ENCODE measurements around the gene MMP17. TPM values are rescaled to one million over a fixed set of nuclear protein-coding genes. Genes with fewer than 3 reads are reported as not detected.
A peak's percentile ranks its signal among the peaks of the same experiment; 100 is the strongest.

MMP17 gene
- total RNA-seq, 1 experiment from 2014 or later = 30.2 TPM

DNA sequence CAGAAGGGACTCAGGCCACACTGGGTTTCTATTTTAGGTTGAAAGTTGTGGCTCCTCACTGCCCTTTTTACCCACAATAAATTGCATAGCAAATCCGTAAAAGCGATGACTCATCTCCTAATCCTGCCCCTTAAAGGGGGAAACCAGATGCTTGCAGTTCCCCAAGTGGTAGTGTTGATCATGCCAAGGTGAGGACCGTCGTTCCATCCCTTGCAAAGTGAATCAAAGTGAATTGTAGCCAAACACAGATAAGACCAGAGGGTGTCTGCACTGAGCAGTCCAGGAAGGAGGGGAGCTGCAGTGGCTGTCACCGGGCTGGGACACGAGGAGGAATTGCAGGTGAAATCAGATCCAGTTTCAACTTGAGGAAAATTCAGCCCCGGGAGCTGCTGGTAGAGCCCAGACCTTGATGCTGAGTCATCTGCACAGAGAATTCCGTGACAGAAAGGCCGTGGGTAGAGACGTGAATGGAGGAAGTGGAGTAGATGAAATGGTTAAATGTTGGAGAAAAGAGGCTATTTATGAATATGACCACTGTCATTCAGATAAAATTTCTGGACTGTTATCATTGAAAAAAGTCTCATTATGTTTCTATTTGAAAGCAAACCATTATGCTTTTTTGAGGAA lies 44.2 kb upstream of the MMP17 start:
- H3K4me3 ChIP-seq (ENCODE audit: low read length) = peak overlapping the region; percentile 33
- peak overlapping the region; percentile 78 for H3K27ac ChIP-seq (ENCODE audit: low read length)
- ChIA-PET POLR2A (ENCODE audit: unreplicated experiment) (no interaction called here), CTCF (interaction anchor here (0.6 kb wide), 1 partner anchor 72 kb away, joined by 5 read pairs; no protein-coding TSS in a partner anchor)
- H3K9me3 ChIP-seq (ENCODE audit: low read length) = no peaks in the 10 kb centered on the region
- H3K27me3 ChIP-seq (ENCODE audit: low read length) = no peaks in the 10 kb centered on the region
- H3K79me2 ChIP-seq (ENCODE audit: low read length) = no peaks in the 10 kb centered on the region
- H2AFZ ChIP-seq (ENCODE audit: low read length) = peak overlapping the region; percentile 22; the same call in 1 of the 2 replicates
- peaks cover 4% of the 10 kb centered on the region for H3F3A ChIP-seq (ENCODE audit: low read length, unreplicated experiment)
- TF ChIP-seq EZH2phosphoT487 (IDR thresholded peaks at IDR 0.05; ENCODE audit: borderline replicate concordance, low read length) = no peak
- BruUV-seq (replicated peaks) = TSS peak; percentile 15
- peak; percentile 86 for ATAC-seq
- peak overlapping the region; percentile 63 for H3K4me2 ChIP-seq (ENCODE audit: low read length)
- no peaks in the 10 kb centered on the region for H3K9me2 ChIP-seq (replicated peaks; ENCODE audit: low read length)
- no peaks in the 10 kb centered on the region for H4K20me1 ChIP-seq (ENCODE audit: low read length)
- peak; percentile 84 for DNase-seq
- peaks cover 25% of the 10 kb centered on the region for H3K4me1 ChIP-seq (ENCODE audit: insufficient read depth, low read length)
- peaks cover 44% of the 10 kb centered on the region for H3K36me3 ChIP-seq (ENCODE audit: low read depth, low read length)
- intact Hi-C loops (cut with micrococcal nuclease) = loop anchor here (2.0 to 5.0 kb wide), 2 partner anchors 45 to 47 kb away; partner anchors contain the start of gene MMP17
- H3K9ac ChIP-seq (ENCODE audit: low read length) = peak overlapping the region; percentile 11

DNA sequence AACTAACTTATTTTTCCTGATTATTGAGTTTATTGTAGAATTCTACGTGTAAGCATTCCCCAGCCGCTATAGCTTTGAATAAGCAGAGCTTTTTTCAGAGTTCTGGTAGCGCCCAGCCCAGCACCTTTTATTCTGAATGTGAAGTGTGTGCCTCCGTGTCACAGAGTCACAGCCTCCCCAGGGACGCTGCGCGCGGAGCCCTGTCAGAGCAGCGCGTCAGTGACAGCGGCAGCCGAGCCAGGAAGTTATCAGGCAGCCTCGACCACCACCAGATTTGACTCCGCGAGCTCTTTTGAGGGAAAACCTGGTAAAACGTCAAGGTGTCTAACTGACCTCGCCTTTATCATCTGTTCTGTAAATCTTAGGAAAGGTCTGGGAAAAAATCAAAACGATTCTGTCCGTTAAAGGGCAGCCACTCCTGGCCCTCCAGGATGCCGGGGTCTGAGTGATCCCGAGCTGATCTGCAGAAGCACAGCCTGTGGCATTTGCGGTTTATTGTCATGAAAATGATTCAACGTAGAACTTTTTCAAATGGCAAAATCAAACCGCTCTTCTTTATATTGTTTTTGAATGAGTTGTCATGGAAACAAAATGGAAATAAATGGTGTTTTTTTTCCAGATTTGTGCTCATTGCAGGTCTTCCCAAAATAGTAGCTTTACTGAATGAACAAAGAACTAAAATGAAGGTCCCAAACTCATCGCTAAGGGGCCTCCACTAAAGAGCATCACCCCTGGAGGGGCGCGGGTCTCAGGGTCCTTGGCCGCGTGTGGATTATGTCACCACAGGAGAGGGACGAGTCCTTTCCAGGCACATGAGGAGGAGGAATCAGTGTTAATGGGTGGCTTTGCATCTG lies 43.1 kb upstream of the MMP17 start:
- CTCF ChIA-PET = no interaction called here

DNA sequence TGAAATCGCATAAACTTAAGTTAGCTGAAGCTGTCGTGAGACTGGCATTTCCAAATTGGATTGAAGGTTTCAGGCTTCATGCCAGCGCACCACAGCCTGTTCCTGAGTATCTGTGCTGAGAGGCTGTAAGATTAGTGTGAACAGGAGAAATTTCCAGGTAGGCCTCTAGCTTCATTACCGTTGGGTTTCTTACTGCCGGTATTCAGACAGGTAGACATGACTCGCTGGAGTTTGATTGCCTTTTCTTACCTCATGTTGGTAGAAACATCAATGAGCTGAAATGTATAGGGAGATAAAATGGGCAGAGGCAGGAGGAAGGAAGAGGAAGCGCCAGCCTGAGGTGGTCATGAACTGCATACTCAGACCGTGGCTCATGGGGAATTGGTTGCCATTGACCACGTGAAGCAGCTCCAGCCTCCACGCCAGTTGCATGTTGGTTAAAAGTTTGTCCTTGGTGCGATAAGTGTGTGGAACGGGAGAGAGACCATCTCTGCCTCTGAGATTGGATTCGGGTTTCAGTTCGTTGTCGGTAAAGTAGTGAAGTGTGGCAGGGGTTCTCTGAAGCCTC lies 42.3 kb upstream of the MMP17 start:
- Histone ChIP-seq H3K4me3 (ENCODE audit: low read length) (no peak overlapping the region), H3K79me2 (ENCODE audit: low read length) (no peaks in the 10 kb centered on the region), H3K27ac (ENCODE audit: low read length) (no peak overlapping the region), H4K20me1 (ENCODE audit: low read length) (no peaks in the 10 kb centered on the region), H3K4me1 (ENCODE audit: insufficient read depth, low read length) (peaks cover 25% of the 10 kb centered on the region), H3K4me2 (ENCODE audit: low read length) (no peak overlapping the region), H3K9ac (ENCODE audit: low read length) (no peak overlapping the region), H2AFZ (ENCODE audit: low read length) (no peak overlapping the region), H3K9me2 (replicated peaks; ENCODE audit: low read length) (no peaks in the 10 kb centered on the region), H3K9me3 (ENCODE audit: low read length) (no peaks in the 10 kb centered on the region), H3F3A (ENCODE audit: low read length, unreplicated experiment) (peaks cover 4% of the 10 kb centered on the region), H3K36me3 (ENCODE audit: low read depth, low read length) (peaks cover 52% of the 10 kb centered on the region), H3K27me3 (ENCODE audit: low read length) (no peaks in the 10 kb centered on the region)
- DNase-seq = no peak
- BruUV-seq (replicated peaks) = no TSS peak
- CTCF ChIA-PET = no interaction called here
- POLR2A ChIA-PET (ENCODE audit: unreplicated experiment) = interaction anchor here (0.5 kb wide), 1 partner anchor 9 kb away, joined by 3 read pairs; no protein-coding TSS in a partner anchor
- TF ChIP-seq EZH2 (IDR thresholded peaks at IDR 0.05; ENCODE audit: low read length, unreplicated experiment) (no peak), EZH2phosphoT487 (IDR thresholded peaks at IDR 0.05; ENCODE audit: borderline replicate concordance, low read length) (no peak)
- TF ChIP-seq, protein P1, sequence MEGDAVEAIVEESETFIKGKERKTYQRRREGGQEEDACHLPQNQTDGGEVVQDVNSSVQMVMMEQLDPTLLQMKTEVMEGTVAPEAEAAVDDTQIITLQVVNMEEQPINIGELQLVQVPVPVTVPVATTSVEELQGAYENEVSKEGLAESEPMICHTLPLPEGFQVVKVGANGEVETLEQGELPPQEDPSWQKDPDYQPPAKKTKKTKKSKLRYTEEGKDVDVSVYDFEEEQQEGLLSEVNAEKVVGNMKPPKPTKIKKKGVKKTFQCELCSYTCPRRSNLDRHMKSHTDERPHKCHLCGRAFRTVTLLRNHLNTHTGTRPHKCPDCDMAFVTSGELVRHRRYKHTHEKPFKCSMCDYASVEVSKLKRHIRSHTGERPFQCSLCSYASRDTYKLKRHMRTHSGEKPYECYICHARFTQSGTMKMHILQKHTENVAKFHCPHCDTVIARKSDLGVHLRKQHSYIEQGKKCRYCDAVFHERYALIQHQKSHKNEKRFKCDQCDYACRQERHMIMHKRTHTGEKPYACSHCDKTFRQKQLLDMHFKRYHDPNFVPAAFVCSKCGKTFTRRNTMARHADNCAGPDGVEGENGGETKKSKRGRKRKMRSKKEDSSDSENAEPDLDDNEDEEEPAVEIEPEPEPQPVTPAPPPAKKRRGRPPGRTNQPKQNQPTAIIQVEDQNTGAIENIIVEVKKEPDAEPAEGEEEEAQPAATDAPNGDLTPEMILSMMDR (conservative IDR thresholded peaks at IDR 0.05; ENCODE audit: low read depth, low read length) = no peak
- intact Hi-C loops (cut with micrococcal nuclease) = loop anchor here (2.0 kb wide), 1 partner anchor 43 kb away; the partner anchor contains the start of gene MMP17
- no peak for ATAC-seq

More for the DNA sequence above, 43.1 kb upstream of the MMP17 start:
- no TSS peak for BruUV-seq (replicated peaks)
- Histone ChIP-seq H3K79me2 (ENCODE audit: low read length) (no peaks in the 10 kb centered on the region), H3K4me3 (ENCODE audit: low read length) (no peak overlapping the region), H3K4me1 (ENCODE audit: insufficient read depth, low read length) (peaks cover 25% of the 10 kb centered on the region), H3K27ac (ENCODE audit: low read length) (peak overlapping the region; percentile 78), H3K9me3 (ENCODE audit: low read length) (no peaks in the 10 kb centered on the region), H3K9ac (ENCODE audit: low read length) (peak overlapping the region; percentile 11; the same call in 1 of the 2 replicates), H3F3A (ENCODE audit: low read length, unreplicated experiment) (peaks cover 4% of the 10 kb centered on the region), H3K27me3 (ENCODE audit: low read length) (no peaks in the 10 kb centered on the region), H4K20me1 (ENCODE audit: low read length) (no peaks in the 10 kb centered on the region), H3K36me3 (ENCODE audit: low read depth, low read length) (peaks cover 50% of the 10 kb centered on the region), H3K4me2 (ENCODE audit: low read length) (peak overlapping the region; percentile 63; the same call in 1 of the 2 replicates), H3K9me2 (replicated peaks; ENCODE audit: low read length) (no peaks in the 10 kb centered on the region), H2AFZ (ENCODE audit: low read length) (no peak overlapping the region)
- DNase-seq (no peak), ATAC-seq (no peak)
- intact Hi-C loops (cut with micrococcal nuclease) = loop anchor here (2.0 to 5.0 kb wide), 2 partner anchors 44 to 48 kb away; partner anchors contain the start of gene MMP17
- no peak for TF ChIP-seq EZH2 (IDR thresholded peaks at IDR 0.05; ENCODE audit: low read length, unreplicated experiment)
- TF ChIP-seq, protein P1 (conservative IDR thresholded peaks at IDR 0.05; ENCODE audit: low read depth, low read length) = no peak
- TF ChIP-seq EZH2phosphoT487 (IDR thresholded peaks at IDR 0.05; ENCODE audit: borderline replicate concordance, low read length) = no peak
- POLR2A ChIA-PET (ENCODE audit: unreplicated experiment) = interaction anchor here (0.5 kb wide), 1 partner anchor 10 kb away, joined by 3 read pairs; no protein-coding TSS in a partner anchor
